ENCODE data around the gene PRR30.

GRCh38 chr2:27184115-27184514 is 44.9 kb upstream of the PRR30 start:
- TF ChIP-seq POLR2A (IDR thresholded peaks at IDR 0.05; ENCODE audit: low read depth, low read length) (no peak), TAF1 (IDR thresholded peaks at IDR 0.05; ENCODE audit: low read depth, low read length) (no peak)
